CD14-positive monocyte (primary cell): Measurements from ENCODE around the gene BRDT. TPM values are rescaled to one million over a fixed set of nuclear protein-coding genes. Genes with fewer than 3 reads are reported as not detected.
A peak's percentile ranks its signal among the peaks of the same experiment; 100 is the strongest.

ENCODE experiments used
- DNase-seq, 3 donors: peaks; one replicate each; pipeline ENCODE4 v3.0.0-alpha.2; 2011 to 2022
- H2AFZ ChIP-seq: 2 replicates; pipeline ENCODE4 v1.6.0; 2012; ENCODE audit warnings: mild to moderate bottlenecking, low read depth, low read length, inconsistent platforms; ENCODE audit not compliant: insufficient read depth, poor library complexity, severe bottlenecking
- H3K27ac ChIP-seq, 2 donors: 1 replicate in 1 of 2; 2 replicates in 1 of 2; pipeline ENCODE4 v1.5.1; 2012 to 2013; ENCODE audit warnings: low read length in 2 of 2, control low read depth in 1 of 2, inconsistent platforms in 1 of 2, low read depth in 1 of 2, mild to moderate bottlenecking in 1 of 2
- H3K27me3 ChIP-seq, 2 donors: one replicate each; pipeline versions ENCODE4 v1.6.0 to v1.6.1; 2011 to 2013; ENCODE audit warnings: low read length in 2 of 2; ENCODE audit not compliant: control insufficient read depth in 2 of 2, insufficient read depth in 2 of 2
- H3K36me3 ChIP-seq, 2 donors: replicated peaks in 1 of 2; 1 replicate in 1 of 2; 2 replicates in 1 of 2; pipeline versions ENCODE4 v1.5.1 to v1.6.1; 2012 to 2013; ENCODE audit warnings: low read length in 2 of 2, control low read depth in 1 of 2, inconsistent platforms in 1 of 2, mild to moderate bottlenecking in 1 of 2; ENCODE audit not compliant: insufficient read depth in 2 of 2, control insufficient read depth in 1 of 2
- H3K4me1 ChIP-seq, 2 donors: 1 replicate in 1 of 2; 2 replicates in 1 of 2; pipeline versions ENCODE4 v1.5.1 to v1.6.1; 2012 to 2013; ENCODE audit warnings: low read length in 2 of 2, control low read depth in 1 of 2, inconsistent platforms in 1 of 2, mild to moderate bottlenecking in 1 of 2, moderate library complexity in 1 of 2; ENCODE audit not compliant: insufficient read depth in 2 of 2, control insufficient read depth in 1 of 2
- H3K4me2 ChIP-seq: replicated peaks from 2 replicates; pipeline ENCODE3; 2012; ENCODE audit warnings: low read length, moderate library complexity, mild to moderate bottlenecking; ENCODE audit not compliant: poor library complexity, severe bottlenecking; ENCODE audit errors: extremely low read depth
- H3K4me3 ChIP-seq, 3 experiments: fragments of 200-600 bp in 1 of 3; sonication (generic) in 1 of 3; replicated peaks in 1 of 3; 1 replicate in 2 of 3; 2 replicates in 1 of 3; pipeline ENCODE4 v1.5.1; 2011 to 2013; ENCODE audit warnings: low read length in 3 of 3, mild to moderate bottlenecking in 3 of 3, control low read depth in 2 of 3, low read depth in 2 of 3, inconsistent platforms in 1 of 3, moderate library complexity in 1 of 3
- H3K79me2 ChIP-seq: 2 replicates; pipeline ENCODE4 v1.6.0; 2012; ENCODE audit warnings: mild to moderate bottlenecking, control low read depth, inconsistent platforms, low read length, moderate library complexity; ENCODE audit not compliant: insufficient read depth
- H3K9ac ChIP-seq: 2 replicates; pipeline ENCODE4 v1.6.0; 2017; ENCODE audit warnings: low read length, mild to moderate bottlenecking; ENCODE audit not compliant: insufficient read depth, poor library complexity, severe bottlenecking
- H3K9me3 ChIP-seq, 2 donors: replicated peaks in 1 of 2; 1 replicate in 1 of 2; 2 replicates in 1 of 2; pipeline versions ENCODE4 v1.5.1 to v1.6.1; 2012 to 2013; ENCODE audit warnings: low read length in 2 of 2, control low read depth in 1 of 2; ENCODE audit not compliant: control insufficient read depth in 1 of 2, insufficient read depth in 1 of 2
- H4K20me1 ChIP-seq: 2 replicates; pipeline ENCODE4 v1.6.0; 2012; ENCODE audit warnings: mild to moderate bottlenecking, low read length, control low read depth, moderate library complexity; ENCODE audit not compliant: insufficient read depth
- H3K27ac Mint-ChIP-seq, 7 donors: one replicate each; pipeline ENCODE4 v1.8.0; 2020; ENCODE audit warnings: mild to moderate bottlenecking in 7 of 7, mixed read lengths in 7 of 7, moderate library complexity in 6 of 7, inconsistent platforms in 2 of 7
- H3K27me3 Mint-ChIP-seq, 3 donors: one replicate each; pipeline ENCODE4 v1.8.0; 2021 to 2022; ENCODE audit warnings: low read depth in 3 of 3, mild to moderate bottlenecking in 3 of 3, mixed read lengths in 3 of 3, moderate library complexity in 3 of 3, inconsistent platforms in 1 of 3
- H3K36me3 Mint-ChIP-seq, 2 donors: one replicate each; pipeline ENCODE4 v1.8.0; 2020; ENCODE audit warnings: mixed read lengths in 2 of 2, inconsistent platforms in 1 of 2, mild to moderate bottlenecking in 1 of 2
- H3K4me1 Mint-ChIP-seq: one replicate; pipeline ENCODE4 v1.8.0; 2020; ENCODE audit warnings: mild to moderate bottlenecking, mixed read lengths
- H3K4me3 Mint-ChIP-seq, 2 donors: one replicate each; pipeline ENCODE4 v1.8.0; 2020; ENCODE audit warnings: mild to moderate bottlenecking in 2 of 2, mixed read lengths in 2 of 2, moderate library complexity in 1 of 2
- H3K9me3 Mint-ChIP-seq, 7 donors: one replicate each; pipeline ENCODE4 v1.8.0; 2020 to 2022; ENCODE audit warnings: mixed read lengths in 7 of 7, mild to moderate bottlenecking in 6 of 7, moderate library complexity in 6 of 7, inconsistent platforms in 2 of 7
- WGBS: methylation state at CpG from one replicate; pipeline ENCODE4 v1.1.5; 2013; ENCODE audit warnings: missing lambda C conversion rate; ENCODE audit not compliant: insufficient coverage; 5-methylcytosine and 5-hydroxymethylcytosine counted together
- intact Hi-C, 2 donors: fragments of 100-400 bp; cut with micrococcal nuclease; formaldehyde crosslinking; loops; one replicate each; pipeline versions ENCODE4 v1.15.0 to v1.15.1; 2023
- polyA plus RNA-seq, 3 donors: library from polyadenylated mRNA; depleted of rRNA in 1 of 3; unstranded in 2 of 3; stranded (reverse) in 1 of 3; fragments of 300-500 nt in 2 of 3; fragments of >200 nt in 1 of 3; fragmentation: Illumina TruSeq in 2 of 3; gene quantifications; 1 replicate in 2 of 3; 2 replicates in 1 of 3; pipeline ENCODE4 v1.2.3, GENCODE V29; 2012 to 2021
- TF ChIP-seq, protein P1 (sequence below): fragments of 200-600 bp; IDR thresholded peaks from one replicate; pipeline ENCODE4 v1.8.0; 2022; ENCODE audit warnings: antibody characterized with exemption, mild to moderate bottlenecking

BRDT gene
- polyA plus RNA-seq, 3 donors: not detected

DNA sequence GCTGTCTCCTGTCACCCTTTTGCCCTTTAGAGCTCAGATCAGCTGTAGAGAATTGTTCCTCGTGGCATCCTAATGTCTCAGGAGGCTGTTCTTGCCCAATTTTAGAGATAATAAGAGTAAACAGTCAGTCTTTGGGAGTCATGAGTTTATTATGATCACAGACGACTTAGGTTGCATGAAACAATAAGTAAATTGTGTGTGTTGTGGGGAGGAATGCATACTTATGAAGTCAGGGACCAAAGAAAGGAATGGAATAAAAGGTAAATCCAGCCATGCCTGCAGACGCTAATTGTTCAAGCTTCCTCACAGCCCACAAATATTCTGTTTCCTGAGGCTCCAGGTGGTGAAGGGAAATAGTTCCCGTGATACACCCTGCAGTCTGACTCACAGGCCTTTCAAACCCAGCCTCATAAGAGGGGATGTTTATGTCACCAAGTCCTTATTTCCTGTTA lies 81.5 kb downstream of the BRDT start:
- Mint-ChIP-seq H3K9me3 (peaks cover 6 to 24% (median 9%) of the 10 kb centered on the region in 7 donors), H3K4me3 (peak overlapping the region in 1 of 2 donors; percentile 85), H3K27ac (no peak overlapping the region), H3K27me3 (peaks cover 36 to 48% (median 44%) of the 10 kb centered on the region in 3 donors), H3K4me1 (peaks cover 11% of the 10 kb centered on the region), H3K36me3 (peaks cover 0 to 6% of the 10 kb centered on the region in 2 donors)
- DNase-seq: no peak
- Histone ChIP-seq H3K9me3 (peaks cover 5 to 6% of the 10 kb centered on the region in 2 donors), H3K4me1 (peaks cover 10 to 11% of the 10 kb centered on the region in 2 donors), H2AFZ (no peak overlapping the region), H3K79me2 (no peaks in the 10 kb centered on the region), H3K27me3 (peaks cover 28 to 39% of the 10 kb centered on the region in 2 donors), H3K27ac (no peak overlapping the region), H3K4me3 (peak overlapping the region in 1 of 3 experiments; percentile 66), H3K9ac (no peak overlapping the region), H3K4me2 (peak overlapping the region; percentile 70), H3K36me3 (no peaks in the 10 kb centered on the region), H4K20me1 (no peaks in the 10 kb centered on the region)
- intact Hi-C loops: no loop called here
- 7% methylated on average over 2 of the region's 4 CpGs for WGBS
- TF ChIP-seq, protein P1, sequence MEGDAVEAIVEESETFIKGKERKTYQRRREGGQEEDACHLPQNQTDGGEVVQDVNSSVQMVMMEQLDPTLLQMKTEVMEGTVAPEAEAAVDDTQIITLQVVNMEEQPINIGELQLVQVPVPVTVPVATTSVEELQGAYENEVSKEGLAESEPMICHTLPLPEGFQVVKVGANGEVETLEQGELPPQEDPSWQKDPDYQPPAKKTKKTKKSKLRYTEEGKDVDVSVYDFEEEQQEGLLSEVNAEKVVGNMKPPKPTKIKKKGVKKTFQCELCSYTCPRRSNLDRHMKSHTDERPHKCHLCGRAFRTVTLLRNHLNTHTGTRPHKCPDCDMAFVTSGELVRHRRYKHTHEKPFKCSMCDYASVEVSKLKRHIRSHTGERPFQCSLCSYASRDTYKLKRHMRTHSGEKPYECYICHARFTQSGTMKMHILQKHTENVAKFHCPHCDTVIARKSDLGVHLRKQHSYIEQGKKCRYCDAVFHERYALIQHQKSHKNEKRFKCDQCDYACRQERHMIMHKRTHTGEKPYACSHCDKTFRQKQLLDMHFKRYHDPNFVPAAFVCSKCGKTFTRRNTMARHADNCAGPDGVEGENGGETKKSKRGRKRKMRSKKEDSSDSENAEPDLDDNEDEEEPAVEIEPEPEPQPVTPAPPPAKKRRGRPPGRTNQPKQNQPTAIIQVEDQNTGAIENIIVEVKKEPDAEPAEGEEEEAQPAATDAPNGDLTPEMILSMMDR: no peak

DNA sequence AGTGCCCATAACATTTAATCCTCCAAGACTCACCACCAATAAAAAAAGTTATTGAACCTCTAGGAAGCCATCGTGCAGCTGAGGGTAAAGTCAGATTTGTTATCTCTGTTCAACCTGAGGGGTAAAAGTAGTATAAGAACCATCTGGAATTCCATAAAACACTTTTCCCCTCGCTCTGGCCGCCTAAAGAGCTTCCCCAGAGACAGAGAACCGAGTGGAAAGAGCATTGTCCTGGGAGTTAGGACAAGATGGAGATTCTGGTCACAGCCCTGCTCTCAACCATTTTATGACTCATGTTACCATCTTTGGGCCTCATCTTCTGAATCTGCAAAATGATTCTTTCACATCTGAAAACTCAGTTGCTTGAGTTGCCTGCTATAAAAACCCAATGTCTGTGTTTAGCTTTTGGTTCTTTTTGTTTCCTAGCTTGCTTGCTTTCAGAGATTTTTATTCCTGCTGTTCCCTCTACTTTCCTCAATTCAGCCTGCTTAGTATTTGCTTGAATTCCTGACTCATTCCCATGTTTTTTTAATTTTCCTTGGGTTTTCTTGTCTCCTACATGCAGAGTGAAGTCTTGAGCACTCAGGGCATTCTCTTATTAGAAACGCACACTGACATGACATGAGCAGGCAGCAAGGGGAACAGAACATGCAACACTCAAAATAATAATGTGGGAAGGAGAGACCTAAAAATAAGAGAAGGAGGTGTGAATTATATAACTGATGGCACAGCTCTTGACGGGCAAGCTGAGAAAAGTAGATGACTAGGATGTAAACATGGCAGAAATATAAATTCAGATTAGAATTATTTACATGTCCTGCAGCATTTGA lies 82.3 kb downstream of the BRDT start:
- peaks cover 36 to 49% (median 45%) of the 10 kb centered on the region in 3 donors for H3K27me3 Mint-ChIP-seq

More for the DNA sequence above, 82.3 kb downstream of the BRDT start:
- peaks cover 0 to 6% of the 10 kb centered on the region in 2 donors for H3K36me3 Mint-ChIP-seq
- H3K27me3 ChIP-seq: peaks cover 28 to 39% of the 10 kb centered on the region in 2 donors
- no peaks in the 10 kb centered on the region for H3K79me2 ChIP-seq
- no peak overlapping the region for H3K27ac ChIP-seq
- H4K20me1 ChIP-seq: no peaks in the 10 kb centered on the region
- no peak overlapping the region for H3K27ac Mint-ChIP-seq
- no peak for DNase-seq
- no peaks in the 10 kb centered on the region for H3K36me3 ChIP-seq
- peaks cover 10 to 11% of the 10 kb centered on the region in 2 donors for H3K4me1 ChIP-seq
- no peak overlapping the region for H3K4me3 ChIP-seq
- H3K4me3 Mint-ChIP-seq: peak overlapping the region in 1 of 2 donors; percentile 85
- WGBS: no CpG with 5 or more reads among the region's 6 CpGs
- no peak overlapping the region for H3K4me2 ChIP-seq
- intact Hi-C loops: no loop called here
- H2AFZ ChIP-seq: no peak overlapping the region
- H3K9me3 Mint-ChIP-seq: peaks cover under 1 to 17% (median 4%) of the 10 kb centered on the region in 7 donors
- H3K4me1 Mint-ChIP-seq: peaks cover 11% of the 10 kb centered on the region
- peaks cover 2 to 6% of the 10 kb centered on the region in 2 donors for H3K9me3 ChIP-seq
- H3K9ac ChIP-seq: no peak overlapping the region
- TF ChIP-seq, protein P1: no peak
